GM12873 (cell line): ENCODE measurements around the gene CPEB4.
A peak's percentile ranks its signal among the peaks of the same experiment; 100 is the strongest.

Source experiments
- CTCF ChIP-seq: IDR thresholded peaks from 2 replicates; pipeline ENCODE4 v1.5.1; 2012; ENCODE audit warnings: low read depth, mild to moderate bottlenecking, moderate library complexity, low read length, control low read depth; ENCODE audit not compliant: insufficient read depth; ENCODE audit errors: missing control alignments

CPEB4 gene

DNA sequence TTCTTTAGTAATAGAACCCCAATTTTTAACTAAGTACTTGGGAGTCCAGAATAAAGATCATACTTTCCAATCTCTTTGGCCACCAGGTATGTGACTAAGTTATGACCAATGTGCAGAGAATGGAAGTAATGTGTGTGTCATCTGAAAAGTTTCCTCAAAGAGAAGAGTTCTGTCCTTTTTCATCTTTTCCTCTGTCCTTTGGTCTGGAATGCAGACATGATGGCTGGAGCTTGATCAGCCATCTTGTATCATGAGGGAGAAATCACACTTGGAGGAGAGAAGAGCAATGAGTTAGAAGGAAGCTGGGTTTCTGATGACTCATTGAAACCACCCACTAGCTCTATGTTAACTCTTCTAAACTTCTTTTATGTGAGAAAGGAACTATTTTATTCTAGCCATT is 5.5 kb upstream of the CPEB4 start:
- no peak for TF ChIP-seq CTCF

GRCh38 chr5:173883347-173883924 is 4.7 kb upstream of the CPEB4 start:
- TF ChIP-seq CTCF, result no peak

DNA sequence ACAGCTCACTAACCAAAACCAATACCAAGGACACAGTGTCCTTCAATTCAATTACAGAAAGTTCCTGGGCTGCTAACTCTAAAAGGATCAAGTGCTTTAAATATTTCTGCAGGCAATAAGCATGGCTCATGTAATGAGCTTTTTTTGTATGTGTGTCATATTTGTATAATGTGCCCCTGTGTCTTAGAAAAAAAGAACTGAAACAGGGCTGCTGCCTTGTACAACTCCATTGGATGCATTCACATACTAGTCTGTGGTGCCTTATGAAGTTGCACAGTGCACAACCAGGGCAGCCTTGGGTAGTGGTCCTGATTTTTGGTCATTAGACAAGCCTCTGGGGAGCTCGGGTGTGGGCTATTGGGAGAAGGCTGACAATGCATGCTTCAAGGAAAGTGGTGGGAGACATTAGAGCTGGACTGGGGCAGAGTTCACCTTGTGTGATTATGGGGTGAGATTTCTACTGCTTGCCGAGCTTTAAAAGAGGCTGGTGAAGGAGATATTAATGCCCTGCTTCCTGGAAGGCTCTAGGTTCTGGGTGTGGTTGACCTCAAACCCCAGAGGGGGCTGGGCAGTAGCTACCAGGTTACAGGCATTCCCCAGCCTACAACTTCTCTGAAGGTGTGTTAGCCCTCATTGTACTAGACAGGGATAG is 3.6 kb upstream of the CPEB4 start:
- TF ChIP-seq CTCF, result no peak

GRCh38 chr5:173885054-173885443 is 3.1 kb upstream of the CPEB4 start:
- no peak for TF ChIP-seq CTCF

DNA sequence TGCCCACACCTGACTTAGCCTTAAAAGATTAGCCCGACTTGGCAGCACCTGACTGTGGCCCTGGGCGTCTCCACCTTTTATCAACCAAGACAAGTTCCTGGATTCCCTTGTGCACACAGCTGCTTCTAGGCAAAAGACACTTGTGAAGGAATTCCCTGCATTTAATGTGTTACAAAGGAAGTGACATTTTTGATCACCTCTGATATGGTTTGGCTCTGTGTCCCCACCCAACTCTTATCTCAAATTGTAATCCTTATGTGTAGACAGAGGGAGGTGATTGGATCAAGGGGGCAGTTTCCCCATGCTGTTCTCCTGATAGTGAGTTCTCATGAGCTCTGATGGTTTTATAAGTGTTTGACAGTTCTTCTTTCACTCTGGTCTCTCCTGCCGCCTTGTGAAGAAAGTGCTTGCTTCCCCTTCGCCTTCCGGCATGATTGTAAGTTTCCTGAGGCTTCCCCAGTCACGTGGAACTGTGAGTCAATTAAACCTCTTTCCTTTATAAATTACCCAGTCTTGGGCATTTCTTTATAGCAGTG is 2.6 kb upstream of the CPEB4 start:
- peak; percentile 14 for TF ChIP-seq CTCF

GRCh38 chr5:173886150-173886549 is 2.0 kb upstream of the CPEB4 start:
- no peak for TF ChIP-seq CTCF

DNA sequence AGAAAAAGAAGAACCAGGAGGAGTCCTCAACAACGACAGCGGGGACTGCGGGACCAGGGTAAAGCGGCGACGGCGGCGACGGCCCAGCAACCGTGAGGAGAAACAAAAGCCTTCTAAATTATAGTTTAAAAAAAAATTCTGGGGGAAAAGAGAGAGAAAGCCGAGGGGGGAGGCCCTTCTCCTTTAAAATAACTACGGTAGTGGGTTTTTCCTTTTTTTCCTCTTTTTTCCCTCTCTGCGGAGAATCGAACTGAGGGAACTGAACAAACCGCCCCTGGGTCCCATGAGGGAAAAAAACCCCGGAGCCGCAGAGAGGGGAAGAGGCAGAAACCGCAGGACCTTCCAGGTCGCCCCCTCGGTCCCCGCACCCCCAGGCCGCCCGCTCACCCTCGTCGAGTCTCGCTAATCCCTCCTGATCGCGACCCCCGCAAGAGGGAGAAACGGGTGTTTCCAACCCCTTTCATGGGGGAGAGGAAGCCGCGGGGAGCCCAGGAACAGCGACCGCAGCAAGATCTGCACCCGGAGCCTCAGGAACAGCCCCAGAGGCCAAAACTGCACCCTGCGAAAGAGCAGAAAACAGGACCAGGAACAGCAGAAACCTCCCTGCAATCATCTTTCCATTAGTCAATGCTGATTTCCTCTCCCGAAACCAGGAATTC is 453 bp downstream of the CPEB4 start:
- TF ChIP-seq CTCF, result no peak
